ELF-1 (cell line): ENCODE results near the gene ALK.
"Not testable (repeated sequence)": the region's sequence is repeated elsewhere in the genome, so short reads cannot be mapped to it uniquely, and the experiment has no call there.

Experiments
- DNase-seq: peaks from one replicate; pipeline ENCODE4 v3.0.0-alpha.2; 2016; ENCODE audit warnings: low read depth, low spot score

Gene ALK

DNA sequence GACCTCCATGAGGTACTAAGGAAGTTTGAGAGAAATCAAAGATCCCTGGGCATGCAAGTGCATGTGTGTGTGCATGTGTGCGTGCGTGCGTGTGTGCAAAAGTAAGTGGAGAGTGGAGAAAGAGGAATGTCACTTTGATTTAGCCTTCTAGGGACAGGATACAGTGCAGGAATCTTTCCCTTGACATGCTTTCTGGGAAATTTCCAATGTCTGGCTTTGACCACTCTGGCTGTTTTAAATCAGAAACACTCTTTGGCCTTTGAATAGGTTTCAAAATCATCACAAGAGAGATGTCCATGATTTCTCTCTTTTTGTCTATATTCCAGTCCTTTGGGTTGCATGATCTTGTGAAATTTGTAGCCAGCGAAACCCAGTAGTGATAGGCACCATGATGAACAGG is 162.0 kb downstream of the ALK start:
- no peak for DNase-seq

DNA sequence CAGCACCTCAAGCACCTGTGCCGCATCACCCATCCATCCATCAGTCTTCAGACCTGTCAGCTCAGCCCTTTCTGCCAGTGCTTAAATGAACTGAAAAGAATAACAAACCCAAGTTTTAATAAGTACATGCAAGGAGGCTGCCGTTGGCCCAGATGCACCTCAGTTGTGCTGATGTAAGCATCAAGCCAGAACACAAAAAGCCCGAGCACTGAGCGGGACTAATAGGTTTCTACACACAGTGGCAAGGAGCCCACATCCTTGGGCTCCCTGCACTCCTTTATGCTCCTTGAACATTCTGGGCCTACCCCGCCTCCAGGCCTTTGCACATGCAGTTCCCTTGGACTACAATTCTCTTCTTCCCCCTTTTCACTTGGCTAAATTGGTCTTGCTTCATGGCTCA is 165.6 kb downstream of the ALK start:
- DNase-seq: no peak

- no peak for DNase-seq
These were observed 166.2 kb downstream of the ALK start for GRCh38 chr2:29755233-29755632.

DNA sequence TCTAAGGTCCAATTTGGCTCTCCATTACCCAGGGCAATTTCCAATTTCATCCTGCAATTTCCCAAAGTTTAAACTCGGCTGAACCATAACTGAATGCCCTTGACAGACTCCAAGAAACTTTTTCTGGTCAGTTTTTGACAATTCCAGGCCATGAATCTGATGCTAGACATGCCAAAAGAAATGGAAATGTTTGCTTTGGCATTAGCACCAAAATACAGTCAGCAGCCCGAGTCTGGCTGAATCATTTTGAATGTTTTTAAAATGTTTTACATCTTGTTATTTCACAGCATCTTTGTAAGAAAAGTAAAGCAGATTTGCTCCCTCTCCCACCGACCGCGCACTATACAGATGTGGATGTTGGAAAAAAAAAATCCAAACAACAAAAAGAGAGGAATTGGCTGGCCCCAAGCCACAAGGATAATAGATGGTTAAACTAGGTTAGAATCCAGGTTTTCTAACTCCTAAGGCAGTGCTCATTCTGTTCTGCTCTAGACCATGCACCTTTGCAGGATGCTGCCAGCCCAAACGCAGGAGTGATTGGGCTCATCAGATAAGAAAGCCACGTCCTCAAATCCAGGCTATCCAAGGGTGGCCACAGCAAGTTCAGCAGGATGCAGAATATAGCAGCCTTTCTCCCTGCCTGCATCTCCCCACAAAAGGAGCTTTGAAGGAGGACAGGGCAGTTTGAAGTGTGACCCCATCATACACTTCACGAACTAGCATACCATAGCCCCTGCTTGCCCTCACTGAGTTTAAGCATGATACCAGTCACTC is 167.5 kb downstream of the ALK start:
- DNase-seq: no peak

GRCh38 chr2:29751390-29751789 is 170.0 kb downstream of the ALK start:
- DNase-seq: no peak

GRCh38 chr2:29750463-29750862 is 170.9 kb downstream of the ALK start:
- DNase-seq: not testable (repeated sequence)

DNA sequence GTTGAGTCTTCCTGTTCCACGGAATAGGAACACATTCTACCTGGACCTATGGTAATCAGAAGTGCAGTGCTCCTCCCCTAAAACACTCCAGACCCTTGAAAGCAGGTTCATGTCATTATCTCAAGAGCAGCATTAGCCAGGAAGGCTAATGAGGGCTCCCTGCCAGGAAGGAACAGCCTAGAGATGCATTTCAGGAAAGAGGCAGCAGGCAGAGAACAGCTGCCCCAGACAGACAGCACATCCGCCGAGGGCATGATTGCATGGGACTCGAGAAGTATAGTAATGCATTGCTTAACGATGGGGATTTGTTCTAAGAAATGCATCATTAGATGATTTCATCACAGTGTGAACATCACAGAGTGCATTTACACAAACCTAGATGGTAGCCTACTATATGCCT is 171.5 kb downstream of the ALK start:
- DNase-seq: no peak

DNA sequence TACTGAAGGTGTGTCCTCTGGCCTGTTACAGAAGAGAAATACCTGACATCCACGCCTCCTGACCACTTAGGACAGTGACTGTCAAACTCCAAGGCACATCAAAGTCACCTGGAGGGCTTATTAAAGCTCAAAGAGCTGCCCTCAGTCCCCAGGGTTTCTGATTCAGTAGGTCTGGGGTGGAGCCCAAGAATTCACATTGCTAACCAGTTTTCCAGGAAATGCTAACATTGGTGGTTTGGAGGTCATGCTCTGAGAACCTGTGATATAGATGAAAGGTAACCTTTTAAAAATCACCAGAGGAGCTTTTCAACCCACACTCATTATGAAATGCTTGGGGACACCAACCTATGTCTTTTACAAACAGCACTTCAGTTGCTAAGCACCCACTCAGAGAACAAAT is 172.3 kb downstream of the ALK start:
- DNase-seq: no peak

DNA sequence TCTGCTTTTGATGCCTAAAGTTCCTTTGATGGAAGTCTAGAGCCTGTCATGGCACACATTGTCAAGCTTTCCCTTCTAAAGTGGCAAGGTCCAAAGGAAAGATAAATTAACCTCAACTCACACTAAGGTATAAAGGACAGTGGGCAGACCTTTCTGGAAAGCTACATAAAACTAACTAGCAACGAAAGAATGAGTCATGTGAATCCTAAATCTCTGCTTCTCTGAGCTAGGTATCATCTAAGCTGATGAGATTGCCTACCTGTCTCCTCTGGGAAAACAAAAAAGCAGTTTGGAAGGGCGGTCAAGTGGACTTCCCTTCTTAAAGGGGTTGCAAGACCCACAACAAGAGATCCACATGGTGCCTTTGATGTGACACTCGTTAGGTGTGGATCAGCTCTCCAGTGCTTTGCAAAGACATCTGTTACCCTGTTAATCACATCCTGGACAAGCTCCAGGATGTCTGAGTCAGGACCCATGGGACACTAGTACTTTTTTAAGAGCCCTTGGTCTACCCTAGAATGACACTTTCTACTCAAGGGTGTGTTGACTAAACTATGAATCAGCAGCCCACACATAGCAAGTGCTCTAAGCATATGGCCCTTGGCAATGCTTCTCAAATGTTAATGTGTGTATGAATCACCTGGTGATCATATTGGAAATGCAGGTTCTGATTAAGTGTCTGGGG is 173.5 kb downstream of the ALK start:
- no peak for DNase-seq

DNA sequence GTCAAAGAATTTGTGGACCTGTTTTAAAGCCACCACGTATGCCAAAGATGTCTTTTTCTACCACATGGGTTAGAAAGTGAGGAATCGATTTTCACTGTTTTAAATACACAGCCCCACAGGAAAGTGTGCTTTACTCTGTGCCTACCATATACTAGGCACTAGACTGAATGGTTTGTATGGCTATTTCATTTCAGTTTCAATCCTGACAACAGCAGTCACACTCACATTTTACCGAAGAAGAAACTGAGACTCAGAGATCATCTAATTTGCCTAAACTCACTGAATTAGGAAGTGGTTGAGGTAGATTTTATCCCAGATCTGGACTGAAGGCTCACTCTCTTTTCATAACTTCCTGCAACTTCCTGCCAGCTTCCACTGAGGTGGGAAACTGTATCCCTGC is 176.4 kb downstream of the ALK start:
- no peak for DNase-seq

- DNase-seq: no peak
These were observed 177.9 kb downstream of the ALK start for GRCh38 chr2:29743516-29743915.

DNA sequence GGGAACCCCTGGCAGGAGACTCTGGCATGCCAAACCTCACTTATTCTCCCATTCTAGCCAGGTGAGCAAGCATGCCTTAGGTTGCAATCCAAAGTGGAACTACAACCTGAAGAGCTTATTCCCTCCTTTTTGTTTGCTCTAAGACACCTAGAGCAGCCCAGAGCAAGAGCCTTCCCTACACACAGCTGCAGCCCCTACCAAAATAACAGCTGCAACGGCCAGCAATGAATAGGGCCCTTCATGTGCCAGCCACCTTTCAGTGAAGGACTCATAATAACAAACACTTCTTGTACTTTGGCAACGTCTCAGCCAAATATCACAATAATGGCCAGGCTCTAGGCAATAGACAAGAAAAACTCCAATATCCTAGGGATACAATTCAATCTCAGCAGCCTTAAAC is 178.7 kb downstream of the ALK start:
- DNase-seq: no peak

- no peak for DNase-seq
These were observed 180.3 kb downstream of the ALK start for GRCh38 chr2:29741132-29741531.

GRCh38 chr2:29733965-29734364 is 187.4 kb downstream of the ALK start:
- DNase-seq: no peak

GRCh38 chr2:29733213-29733612 is 188.2 kb downstream of the ALK start:
- no peak for DNase-seq

GRCh38 chr2:29731948-29732347 is 189.4 kb downstream of the ALK start:
- no peak for DNase-seq

DNA sequence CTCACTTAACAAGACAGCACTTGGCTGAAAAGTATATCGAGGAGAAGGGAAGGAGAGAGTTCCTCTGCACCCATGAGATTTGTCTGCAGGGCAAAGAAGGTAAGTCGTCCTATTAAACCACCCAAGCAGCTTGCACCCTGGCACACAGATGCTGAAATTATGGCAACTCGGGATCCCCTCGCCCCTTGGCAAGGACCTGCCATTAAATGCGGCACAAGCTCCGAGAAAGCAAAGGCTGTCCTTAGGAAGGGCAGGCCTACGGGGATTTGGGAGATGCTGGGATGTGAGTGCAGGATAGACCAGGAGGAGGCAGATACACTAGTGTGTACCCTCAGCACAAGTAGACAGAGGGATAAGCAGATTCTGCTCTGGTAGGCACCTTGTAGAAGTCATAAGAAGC is 191.5 kb downstream of the ALK start:
- no peak for DNase-seq

DNA sequence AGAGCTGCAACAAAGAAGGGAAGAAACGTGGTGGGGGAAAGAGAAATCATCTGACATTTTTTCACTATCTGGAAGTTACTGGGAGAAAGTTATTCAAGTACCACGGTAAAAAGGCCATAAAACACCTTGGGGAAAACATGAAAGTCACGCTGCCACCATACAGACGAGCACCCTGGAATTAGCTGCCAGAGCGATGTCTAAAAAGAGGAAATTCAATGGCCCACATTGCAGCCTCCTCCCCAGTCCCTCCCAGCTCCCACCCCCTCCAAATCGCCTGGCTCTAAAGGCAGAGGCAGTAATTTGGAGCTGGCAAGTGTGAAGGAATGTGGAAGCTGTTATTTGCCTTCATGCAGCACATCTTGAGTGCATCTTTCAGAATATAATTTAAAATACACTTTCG is 192.0 kb downstream of the ALK start:
- no peak for DNase-seq

GRCh38 chr2:29726976-29727375 is 194.4 kb downstream of the ALK start:
- no peak for DNase-seq

- no peak for DNase-seq
These were observed 195.8 kb downstream of the ALK start for GRCh38 chr2:29725610-29726009.

- no peak for DNase-seq
These were observed 197.1 kb downstream of the ALK start for GRCh38 chr2:29724282-29724681.

DNA sequence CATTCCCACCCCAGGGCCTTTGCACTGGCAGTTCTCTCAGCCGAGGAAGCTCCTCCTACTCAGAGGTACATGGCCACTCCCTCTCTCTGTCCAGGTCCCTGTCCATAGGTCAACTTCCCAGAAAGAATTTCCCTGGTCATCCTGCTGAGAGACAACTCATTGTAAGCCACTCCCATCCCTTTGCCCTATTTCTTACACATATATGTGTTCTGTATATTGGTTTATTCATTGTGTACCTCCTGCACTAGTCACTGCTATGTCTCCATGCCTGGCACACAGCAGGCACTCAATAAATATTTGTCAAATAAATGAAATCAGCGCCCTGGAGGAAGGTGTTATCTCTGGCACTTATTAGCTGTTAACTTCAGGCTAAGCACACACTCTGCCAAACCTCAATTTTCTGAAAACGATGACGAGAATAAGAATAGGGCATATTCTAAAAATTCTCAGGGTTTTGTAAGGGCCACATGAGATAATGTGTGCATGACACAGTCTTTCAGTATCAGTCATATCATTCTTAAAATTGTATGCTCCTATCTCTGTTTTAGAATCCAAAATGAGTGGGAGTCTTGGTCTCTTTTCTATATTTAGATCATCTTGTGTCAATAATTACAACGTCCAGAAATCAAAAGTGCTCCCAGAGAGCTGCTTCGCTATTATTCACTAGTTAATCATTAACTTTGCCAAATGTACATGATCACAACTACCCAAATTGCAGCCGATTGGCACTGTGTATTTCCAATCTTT is 198.0 kb downstream of the ALK start:
- DNase-seq: no peak

GRCh38 chr2:29719639-29720038 is 201.7 kb downstream of the ALK start:
- no peak for DNase-seq
